Upper lobe of left lung (tissue), 4 donors: ENCODE results near the gene CRIP1.
A peak's percentile ranks its signal among the peaks of the same experiment; 100 is the strongest.

Experiments
- EP300 ChIP-seq, 4 donors: sonication (generic); formaldehyde crosslinking; IDR thresholded peaks; one replicate each; pipeline ENCODE4 v1.5.1; 2017; ENCODE audit warnings: antibody characterized with exemption in 4 of 4, control low read depth in 2 of 4
- POLR2A ChIP-seq, 4 donors: fragments of 450-650 bp; IDR thresholded peaks; one replicate each; pipeline ENCODE4 v1.5.1; 2016 to 2017; ENCODE audit warnings: antibody characterized with exemption in 4 of 4, mild to moderate bottlenecking in 2 of 4
- POLR2AphosphoS5 ChIP-seq, 2 donors: sonication (generic); formaldehyde crosslinking; IDR thresholded peaks; one replicate each; pipeline ENCODE4 v1.5.1; 2017; ENCODE audit warnings: antibody characterized with exemption in 2 of 2
- TF ChIP-seq, protein P1 (sequence below), 6 experiments: fragments of 450-650 bp in 4 of 6; fragments of 200-600 bp in 2 of 6; sonication (generic) in 2 of 6; IDR thresholded peaks; one replicate each; pipeline ENCODE4 v1.5.1; 2016 to 2019; ENCODE audit warnings: antibody characterized with exemption in 6 of 6

DNA sequence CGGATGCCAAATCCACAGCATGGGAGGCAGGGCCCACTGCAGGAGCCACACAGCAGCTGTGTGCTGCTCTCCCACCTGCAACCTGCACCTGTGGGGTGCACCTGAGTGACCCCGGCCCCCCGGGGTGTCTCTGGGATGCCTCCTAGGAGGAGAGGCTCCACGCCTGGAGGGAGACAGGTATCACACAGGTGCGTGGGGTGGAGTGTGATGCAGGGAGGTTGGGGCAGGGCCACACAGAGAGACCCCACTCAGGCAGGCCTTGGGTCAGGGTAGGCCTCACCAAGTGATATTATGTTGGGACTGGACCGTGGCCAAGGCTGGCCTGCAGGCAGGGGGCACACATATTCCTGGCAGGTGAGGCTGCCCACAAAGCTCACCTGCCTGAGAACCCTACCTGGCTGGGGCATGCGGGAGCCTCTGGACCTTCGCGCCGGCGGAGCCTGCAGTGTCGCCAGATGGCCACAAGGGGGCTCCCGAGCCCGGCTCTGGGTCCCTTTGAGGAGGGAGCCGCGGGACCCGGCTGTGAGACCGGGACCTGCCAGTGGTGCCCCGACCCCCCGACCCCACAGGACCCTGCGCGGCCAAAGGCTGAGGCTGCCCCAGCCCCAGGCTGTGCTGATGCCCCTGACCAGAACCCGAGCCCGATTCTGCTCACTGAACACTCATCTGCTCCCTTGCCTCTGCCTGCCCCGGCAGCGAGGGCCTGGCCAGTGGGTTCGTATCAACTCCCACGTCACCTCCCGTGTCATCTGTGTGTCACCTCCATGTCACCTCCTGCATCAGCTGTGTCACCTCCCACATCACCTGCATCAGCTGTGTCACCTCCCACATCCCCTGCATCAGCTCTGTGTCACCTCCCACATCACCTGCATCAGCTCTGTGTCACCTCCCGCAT is 51.1 kb downstream of the CRIP1 start:
- TF ChIP-seq, protein P1, sequence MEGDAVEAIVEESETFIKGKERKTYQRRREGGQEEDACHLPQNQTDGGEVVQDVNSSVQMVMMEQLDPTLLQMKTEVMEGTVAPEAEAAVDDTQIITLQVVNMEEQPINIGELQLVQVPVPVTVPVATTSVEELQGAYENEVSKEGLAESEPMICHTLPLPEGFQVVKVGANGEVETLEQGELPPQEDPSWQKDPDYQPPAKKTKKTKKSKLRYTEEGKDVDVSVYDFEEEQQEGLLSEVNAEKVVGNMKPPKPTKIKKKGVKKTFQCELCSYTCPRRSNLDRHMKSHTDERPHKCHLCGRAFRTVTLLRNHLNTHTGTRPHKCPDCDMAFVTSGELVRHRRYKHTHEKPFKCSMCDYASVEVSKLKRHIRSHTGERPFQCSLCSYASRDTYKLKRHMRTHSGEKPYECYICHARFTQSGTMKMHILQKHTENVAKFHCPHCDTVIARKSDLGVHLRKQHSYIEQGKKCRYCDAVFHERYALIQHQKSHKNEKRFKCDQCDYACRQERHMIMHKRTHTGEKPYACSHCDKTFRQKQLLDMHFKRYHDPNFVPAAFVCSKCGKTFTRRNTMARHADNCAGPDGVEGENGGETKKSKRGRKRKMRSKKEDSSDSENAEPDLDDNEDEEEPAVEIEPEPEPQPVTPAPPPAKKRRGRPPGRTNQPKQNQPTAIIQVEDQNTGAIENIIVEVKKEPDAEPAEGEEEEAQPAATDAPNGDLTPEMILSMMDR (IDR thresholded peaks at IDR 0.05) = peak; percentile 84 to 97 (median 91)
- no peak for TF ChIP-seq POLR2A (IDR thresholded peaks at IDR 0.05)
- no peak for TF ChIP-seq EP300 (IDR thresholded peaks at IDR 0.05)
- TF ChIP-seq POLR2AphosphoS5 (IDR thresholded peaks at IDR 0.05) = no peak
